SK-N-SH treated with all-trans-retinoic acid at 6 μM for 48 hours (cell line): ENCODE results near the gene FLOT1.

Source experiments
- ATAC-seq: fragments of 200-7000 bp; cut with Tn5 transposase; 3 replicates; pipeline ENCODE4 v1.9.1; 2020; ENCODE audit warnings: mild to moderate bottlenecking, moderate library complexity
- ARNTL ChIP-seq: fragments of 450-650 bp; formaldehyde crosslinking; IDR thresholded peaks from 2 replicates; pipeline ENCODE4 v1.5.0; 2020; ENCODE audit warnings: low read depth, mild to moderate bottlenecking, moderate library complexity, borderline replicate concordance
- BACH2 ChIP-seq: fragments of 250-450 bp; sonication (Bioruptor Pico); IDR thresholded peaks from 2 replicates; pipeline ENCODE4 v1.9.0; 2021; ENCODE audit warnings: mild to moderate bottlenecking, borderline replicate concordance
- CREB5 ChIP-seq: fragments of 250-450 bp; sonication (Bioruptor Pico); IDR thresholded peaks from 2 replicates; pipeline ENCODE4 v1.5.1; 2020; ENCODE audit warnings: low read depth, mild to moderate bottlenecking, moderate library complexity
- CSDC2 ChIP-seq: fragments of 250-450 bp; sonication (Bioruptor Pico); IDR thresholded peaks from 2 replicates; pipeline ENCODE4 v1.5.0; 2020; ENCODE audit warnings: mild to moderate bottlenecking, moderate library complexity
- ESRRG ChIP-seq: fragments of 250-450 bp; sonication (Bioruptor Pico); IDR thresholded peaks from 2 replicates; pipeline ENCODE4 v1.6.1; 2021; ENCODE audit warnings: mild to moderate bottlenecking
- ISL1 ChIP-seq: fragments of 250-450 bp; sonication (Bioruptor Pico); IDR thresholded peaks from 2 replicates; pipeline ENCODE4 v2.1.2; 2022; ENCODE audit warnings: mild to moderate bottlenecking, moderate library complexity
- OSR1 ChIP-seq: fragments of 250-450 bp; sonication (Bioruptor Pico); IDR thresholded peaks from 2 replicates; pipeline ENCODE4 v1.8.0; 2022; ENCODE audit warnings: moderate library complexity, mild to moderate bottlenecking, inconsistent platforms
- POU6F1 ChIP-seq: fragments of 250-450 bp; sonication (Bioruptor Pico); IDR thresholded peaks from 2 replicates; pipeline ENCODE4 v1.8.0; 2021; ENCODE audit warnings: low read depth, mild to moderate bottlenecking, moderate library complexity, borderline replicate concordance
- PPARA ChIP-seq: fragments of 250-450 bp; sonication (Bioruptor Pico); IDR thresholded peaks from 2 replicates; pipeline ENCODE4 v1.5.0; 2020; ENCODE audit warnings: mild to moderate bottlenecking, borderline replicate concordance
- RARB ChIP-seq: fragments of 250-450 bp; sonication (Bioruptor Pico); IDR thresholded peaks from 2 replicates; pipeline ENCODE4 v1.8.0; 2021; ENCODE audit warnings: mild to moderate bottlenecking, moderate library complexity
- SNAI2 ChIP-seq: fragments of 250-450 bp; sonication (Bioruptor Pico); IDR thresholded peaks from 2 replicates; pipeline ENCODE4 v1.5.0; 2020; ENCODE audit warnings: mild to moderate bottlenecking, moderate library complexity
- TCF4 ChIP-seq: fragments of 250-450 bp; sonication (Bioruptor Pico); IDR thresholded peaks from 2 replicates; pipeline ENCODE4 v1.8.0; 2021; ENCODE audit warnings: mild to moderate bottlenecking, moderate library complexity, borderline replicate concordance
- TOX ChIP-seq: fragments of 250-450 bp; sonication (Bioruptor Pico); IDR thresholded peaks from 2 replicates; pipeline ENCODE4 v1.8.0; 2021; ENCODE audit warnings: mild to moderate bottlenecking, moderate library complexity, borderline replicate concordance
- ZC3H10 ChIP-seq: fragments of 250-450 bp; sonication (Bioruptor Pico); IDR thresholded peaks from 2 replicates; pipeline ENCODE4 v1.5.1; 2021; ENCODE audit warnings: mild to moderate bottlenecking, moderate library complexity
- ZFP3 ChIP-seq: fragments of 250-450 bp; sonication (Bioruptor Pico); IDR thresholded peaks from 2 replicates; pipeline ENCODE4 v1.5.0; 2020; ENCODE audit warnings: mild to moderate bottlenecking, moderate library complexity
- ZFP30 ChIP-seq: fragments of 450-650 bp; formaldehyde crosslinking; IDR thresholded peaks from 2 replicates; pipeline ENCODE4 v1.5.0; 2022; ENCODE audit warnings: mild to moderate bottlenecking, moderate library complexity
- ZNF565 ChIP-seq: fragments of 450-650 bp; formaldehyde crosslinking; conservative IDR thresholded peaks from 2 replicates; pipeline ENCODE4 v1.5.0; 2020; ENCODE audit warnings: low read depth, mild to moderate bottlenecking, moderate library complexity
- ZNF70 ChIP-seq: fragments of 450-650 bp; formaldehyde crosslinking; IDR thresholded peaks from 2 replicates; pipeline ENCODE4 v1.5.0; 2020; ENCODE audit warnings: mild to moderate bottlenecking, moderate library complexity
- TF ChIP-seq, protein P1 (sequence below): fragments of 250-450 bp; sonication (Bioruptor Pico); IDR thresholded peaks from 2 replicates; pipeline ENCODE4 v1.5.1; 2021; ENCODE audit warnings: mild to moderate bottlenecking, moderate library complexity
- TF ChIP-seq, protein P2 (sequence below): fragments of 250-450 bp; sonication (Bioruptor Pico); IDR thresholded peaks from 2 replicates; pipeline ENCODE4 v1.8.0; 2020; ENCODE audit warnings: mild to moderate bottlenecking, moderate library complexity, borderline replicate concordance

Gene FLOT1

DNA sequence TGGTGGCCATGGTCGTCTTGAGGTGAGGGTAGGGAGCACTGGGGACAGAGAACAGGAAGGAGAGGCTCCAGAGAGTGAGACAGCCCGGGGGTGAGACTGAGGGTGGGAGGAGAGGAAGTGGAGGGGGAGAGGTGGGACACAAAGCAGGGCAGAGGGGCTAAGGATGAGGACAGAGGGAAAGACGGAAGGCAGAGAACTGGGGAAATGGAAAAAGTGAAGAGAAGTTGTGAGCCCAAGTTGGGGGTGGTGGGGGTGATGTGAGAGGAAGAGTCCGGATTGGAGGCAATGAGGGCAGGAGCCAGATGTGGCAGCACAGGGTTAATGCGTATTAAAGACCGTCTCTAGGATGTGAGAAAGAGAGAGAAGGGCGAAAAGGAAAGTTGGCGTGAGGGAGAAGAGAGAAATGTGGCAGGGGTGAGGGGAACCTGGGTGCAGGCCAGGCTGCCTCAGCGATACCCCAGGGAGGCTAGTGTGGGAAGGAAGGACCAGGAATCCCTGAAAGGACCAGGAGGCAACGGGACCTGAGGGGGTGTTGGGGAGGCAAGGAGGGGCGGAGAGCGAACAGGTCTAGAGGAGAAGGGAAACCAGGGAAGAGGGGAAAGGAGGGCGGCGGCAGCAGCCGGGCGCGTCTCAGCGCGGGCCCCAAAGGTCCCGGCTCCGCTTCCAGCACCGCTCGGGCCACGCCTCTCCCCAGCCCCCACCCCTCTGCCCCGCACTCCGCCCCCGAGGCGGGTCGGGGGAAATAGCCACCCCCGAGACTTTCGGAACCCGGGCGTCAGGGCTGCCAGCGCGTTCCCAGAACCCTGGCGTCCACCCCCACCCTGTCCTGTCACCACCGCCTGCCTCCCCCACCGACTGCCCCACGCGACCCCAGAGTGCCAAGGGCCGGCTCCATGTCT, 56.2 kb downstream of the FLOT1 start, which contains the start of gene PPP1R18:
TSS of gene PPP1R18 (minus strand) at position 637 of the 899 bp plus-strand sequence. CDS start at position 10, 627 bp downstream.
- peak; percentile 64; the same call in 1 of the 2 replicates for TF ChIP-seq ZFP30 (CRISPR knock-in tag)
- no peak for TF ChIP-seq POU6F1 (CRISPR knock-in tag)
- no peak for TF ChIP-seq ZC3H10 (CRISPR knock-in tag)
- no peak for TF ChIP-seq OSR1 (CRISPR knock-in tag)
- TF ChIP-seq, protein P1, sequence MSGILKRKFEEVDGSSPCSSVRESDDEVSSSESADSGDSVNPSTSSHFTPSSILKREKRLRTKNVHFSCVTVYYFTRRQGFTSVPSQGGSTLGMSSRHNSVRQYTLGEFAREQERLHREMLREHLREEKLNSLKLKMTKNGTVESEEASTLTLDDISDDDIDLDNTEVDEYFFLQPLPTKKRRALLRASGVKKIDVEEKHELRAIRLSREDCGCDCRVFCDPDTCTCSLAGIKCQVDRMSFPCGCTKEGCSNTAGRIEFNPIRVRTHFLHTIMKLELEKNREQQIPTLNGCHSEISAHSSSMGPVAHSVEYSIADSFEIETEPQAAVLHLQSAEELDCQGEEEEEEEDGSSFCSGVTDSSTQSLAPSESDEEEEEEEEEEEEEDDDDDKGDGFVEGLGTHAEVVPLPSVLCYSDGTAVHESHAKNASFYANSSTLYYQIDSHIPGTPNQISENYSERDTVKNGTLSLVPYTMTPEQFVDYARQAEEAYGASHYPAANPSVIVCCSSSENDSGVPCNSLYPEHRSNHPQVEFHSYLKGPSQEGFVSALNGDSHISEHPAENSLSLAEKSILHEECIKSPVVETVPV = no peak
- ATAC-seq = peak; percentile 44

DNA sequence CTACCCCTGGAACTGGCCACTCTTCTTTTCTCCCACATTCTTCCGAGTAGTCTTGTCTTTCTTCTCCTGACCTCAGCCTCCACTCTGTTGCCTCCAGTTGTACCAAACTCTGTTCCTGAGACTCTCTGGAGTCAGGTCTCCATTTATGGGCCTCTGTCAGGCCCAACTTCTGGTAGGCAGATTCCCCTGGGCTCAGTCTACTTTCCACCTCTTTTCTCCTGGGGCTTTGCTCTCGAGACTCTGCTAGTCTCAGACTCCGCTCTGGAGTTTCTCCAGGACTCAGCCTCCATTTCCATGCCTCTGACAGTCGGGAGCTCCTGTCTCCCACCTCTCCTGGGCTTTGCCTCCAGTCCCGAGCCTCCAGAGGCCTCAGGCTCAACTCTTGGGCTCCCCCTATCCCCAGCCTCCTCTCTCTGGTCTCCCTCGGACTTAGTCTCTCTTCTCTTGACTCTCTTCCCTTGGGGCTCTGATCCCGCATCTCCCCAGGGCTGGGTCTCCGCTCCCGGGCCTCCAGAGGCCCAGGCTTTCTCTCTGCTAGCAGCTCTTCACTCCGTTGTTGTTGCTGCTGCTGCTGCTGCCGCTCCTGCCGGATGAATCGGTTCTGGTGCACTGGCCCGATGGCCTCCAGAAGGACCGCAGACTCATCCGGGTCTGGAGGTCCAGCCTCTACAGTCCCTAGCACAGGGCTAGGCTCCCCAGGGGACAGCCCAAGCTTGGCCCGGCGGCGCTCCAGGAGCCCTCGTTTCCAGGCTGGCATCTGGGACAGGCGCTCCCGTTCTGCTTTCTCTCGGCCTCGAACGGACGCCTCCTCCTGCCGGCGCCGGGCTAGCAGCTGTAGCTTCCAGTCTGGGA, 57.1 kb downstream of the FLOT1 start:
- ATAC-seq = no peak
- TF ChIP-seq SNAI2 (CRISPR knock-in tag) (no peak), PPARA (CRISPR knock-in tag) (no peak), TCF4 (CRISPR knock-in tag) (no peak), RARB (CRISPR knock-in tag) (no peak), ARNTL (CRISPR knock-in tag) (no peak), CSDC2 (CRISPR knock-in tag) (no peak), BACH2 (CRISPR knock-in tag) (no peak), TOX (CRISPR knock-in tag) (no peak), ZFP3 (no peak), ZFP30 (CRISPR knock-in tag) (no peak)
- TF ChIP-seq, all 23 proteins: peak for 0

- TF ChIP-seq ZFP30 (CRISPR knock-in tag) (no peak), ZNF565 (CRISPR knock-in tag) (no peak), PPARA (CRISPR knock-in tag) (no peak)
- ATAC-seq = no peak
These were observed 57.9 kb downstream of the FLOT1 start for GRCh38 chr6:30684386-30685156.

- TF ChIP-seq POU6F1 (CRISPR knock-in tag) (no peak), OSR1 (CRISPR knock-in tag) (no peak), ESRRG (CRISPR knock-in tag) (no peak), PPARA (CRISPR knock-in tag) (no peak), CREB5 (CRISPR knock-in tag) (no peak), ZNF565 (CRISPR knock-in tag) (no peak), ISL1 (CRISPR knock-in tag) (no peak), TOX (CRISPR knock-in tag) (no peak), RARB (CRISPR knock-in tag) (no peak), ZFP30 (CRISPR knock-in tag) (no peak), ZNF70 (CRISPR knock-in tag) (no peak), ARNTL (CRISPR knock-in tag) (no peak), BACH2 (CRISPR knock-in tag) (no peak)
- TF ChIP-seq, protein P2, sequence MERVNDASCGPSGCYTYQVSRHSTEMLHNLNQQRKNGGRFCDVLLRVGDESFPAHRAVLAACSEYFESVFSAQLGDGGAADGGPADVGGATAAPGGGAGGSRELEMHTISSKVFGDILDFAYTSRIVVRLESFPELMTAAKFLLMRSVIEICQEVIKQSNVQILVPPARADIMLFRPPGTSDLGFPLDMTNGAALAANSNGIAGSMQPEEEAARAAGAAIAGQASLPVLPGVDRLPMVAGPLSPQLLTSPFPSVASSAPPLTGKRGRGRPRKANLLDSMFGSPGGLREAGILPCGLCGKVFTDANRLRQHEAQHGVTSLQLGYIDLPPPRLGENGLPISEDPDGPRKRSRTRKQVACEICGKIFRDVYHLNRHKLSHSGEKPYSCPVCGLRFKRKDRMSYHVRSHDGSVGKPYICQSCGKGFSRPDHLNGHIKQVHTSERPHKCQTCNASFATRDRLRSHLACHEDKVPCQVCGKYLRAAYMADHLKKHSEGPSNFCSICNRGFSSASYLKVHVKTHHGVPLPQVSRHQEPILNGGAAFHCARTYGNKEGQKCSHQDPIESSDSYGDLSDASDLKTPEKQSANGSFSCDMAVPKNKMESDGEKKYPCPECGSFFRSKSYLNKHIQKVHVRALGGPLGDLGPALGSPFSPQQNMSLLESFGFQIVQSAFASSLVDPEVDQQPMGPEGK (CRISPR knock-in tag) = no peak
These were observed 58.5 kb downstream of the FLOT1 start for GRCh38 chr6:30683980-30684338.

More at GRCh38 chr6:30683980-30684338, 58.5 kb downstream of the FLOT1 start:
- ATAC-seq = no peak
